GM23248 (cell line): ENCODE data around the gene TMEM37. TPM values are rescaled to one million over a fixed set of nuclear protein-coding genes. Genes with fewer than 3 reads are reported as not detected.

Experiments used
- DNase-seq: peaks from one replicate; pipeline ENCODE4 v3.0.0-alpha.2; 2015
- H2AFZ ChIP-seq: fragments of 200-600 bp; sonication (generic); 2 replicates; pipeline ENCODE4 v1.6.1; 2016; ENCODE audit warnings: antibody characterized with exemption
- H3F3A ChIP-seq: fragments of 200-600 bp; sonication (generic); 2 replicates; pipeline ENCODE4 v1.6.1; 2016; ENCODE audit warnings: mild to moderate bottlenecking, antibody characterized with exemption, mixed run types; ENCODE audit not compliant: insufficient read depth
- H3K27ac ChIP-seq: fragments of 200-600 bp; sonication (generic); 2 replicates; pipeline ENCODE4 v1.5.1; 2016; ENCODE audit warnings: mild to moderate bottlenecking
- H3K27me3 ChIP-seq: fragments of 200-600 bp; sonication (generic); replicated peaks from 2 replicates; pipeline ENCODE4 v1.6.1; 2016; ENCODE audit warnings: mild to moderate bottlenecking; ENCODE audit not compliant: insufficient read depth
- H3K36me3 ChIP-seq: fragments of 200-600 bp; sonication (generic); 2 replicates; pipeline ENCODE4 v1.6.1; 2016; ENCODE audit warnings: low read depth, mild to moderate bottlenecking
- H3K4me1 ChIP-seq: fragments of 200-600 bp; sonication (generic); 2 replicates; pipeline ENCODE4 v1.6.1; 2016; ENCODE audit warnings: mild to moderate bottlenecking; ENCODE audit not compliant: insufficient read depth
- H3K4me2 ChIP-seq: fragments of 200-600 bp; sonication (generic); one replicate; pipeline ENCODE4 v1.6.1; 2016; ENCODE audit warnings: mild to moderate bottlenecking; ENCODE audit not compliant: unreplicated experiment
- H3K4me3 ChIP-seq: fragments of 200-600 bp; sonication (generic); 2 replicates; pipeline ENCODE4 v1.5.1; 2016; ENCODE audit warnings: mild to moderate bottlenecking
- H3K79me2 ChIP-seq: fragments of 200-600 bp; sonication (generic); 2 replicates; pipeline ENCODE4 v1.6.1; 2016; ENCODE audit warnings: mild to moderate bottlenecking; ENCODE audit not compliant: insufficient read depth
- H3K9ac ChIP-seq: fragments of 200-600 bp; sonication (generic); 2 replicates; pipeline ENCODE4 v1.6.1; 2016; ENCODE audit warnings: mild to moderate bottlenecking
- H3K9me2 ChIP-seq: fragments of 200-600 bp; sonication (generic); 2 replicates; pipeline ENCODE4 v1.6.1; 2016; ENCODE audit warnings: mixed run types, mild to moderate bottlenecking, moderate library complexity; ENCODE audit not compliant: insufficient read depth
- H3K9me3 ChIP-seq: fragments of 200-600 bp; sonication (generic); one replicate; pipeline ENCODE4 v1.6.1; 2017; ENCODE audit warnings: low read depth
- H4K20me1 ChIP-seq: fragments of 200-600 bp; sonication (generic); 2 replicates; pipeline ENCODE4 v1.6.0; 2016; ENCODE audit not compliant: insufficient read depth
- EZH2 ChIP-seq: fragments of 200-600 bp; sonication (generic); IDR thresholded peaks from 2 replicates; pipeline ENCODE4 v1.6.1; 2018; ENCODE audit warnings: antibody characterized with exemption, mild to moderate bottlenecking; ENCODE audit not compliant: insufficient read depth, poor library complexity, severe bottlenecking
- EZH2phosphoT487 ChIP-seq: fragments of 200-600 bp; sonication (generic); IDR thresholded peaks from 2 replicates; pipeline ENCODE4 v1.6.1; 2018; ENCODE audit warnings: antibody characterized with exemption, moderate library complexity, mild to moderate bottlenecking, low read depth; ENCODE audit not compliant: insufficient read depth
- WGBS, 2 experiments: methylation state at CpG; one replicate each; pipeline ENCODE4 v1.1.6; 2015 to 2017; ENCODE audit warnings: low lambda C conversion rate in 2 of 2, low coverage in 1 of 2; ENCODE audit errors: missing lambda C conversion rate in 2 of 2; 5-methylcytosine and 5-hydroxymethylcytosine counted together
- in situ Hi-C: fragments of 300-500 bp; cut with MboI; formaldehyde crosslinking; loops from 2 replicates; pipeline ENCODE4 v1.15.0; 2020
- polyA plus RNA-seq: library from polyadenylated mRNA; unstranded; fragments of >200 nt; fragmentation: Nextera tagmentation; extraction: Ambion mirVana; gene quantifications from 2 replicates; pipeline ENCODE4 v1.2.1, GENCODE V29; 2016
- total RNA-seq: library from RNA; depleted of rRNA; stranded (reverse); fragments of >200 nt; shearing (Covaris generic); gene quantifications from 2 replicates; pipeline ENCODE4 v1.2.3, GENCODE V29; 2014

Gene TMEM37
- total and polyA plus RNA-seq, 2 experiments from 2014 or later: 0.53 TPM; not detected in 1

GRCh38 chr2:119423108-119423444, 8.6 kb upstream of the TMEM37 start:
- peaks cover 6% of the 10 kb centered on the region; the same call in 1 of the 2 replicates for H3K27me3 ChIP-seq
- H3K4me2 ChIP-seq: no peak overlapping the region
- in situ Hi-C loops: no loop called here
- WGBS, 2 experiments: 61 to 77% methylated on average over 2 of the region's 2 CpGs
- no peaks in the 10 kb centered on the region for H3F3A ChIP-seq
- H2AFZ ChIP-seq: no peak overlapping the region
- H3K79me2 ChIP-seq: no peaks in the 10 kb centered on the region
- DNase-seq: no peak
- no peaks in the 10 kb centered on the region for H3K36me3 ChIP-seq
- no peak overlapping the region for H3K4me3 ChIP-seq
- TF ChIP-seq EZH2 (no peak), EZH2phosphoT487 (no peak)
- H3K9me2 ChIP-seq: no peaks in the 10 kb centered on the region
- no peaks in the 10 kb centered on the region for H4K20me1 ChIP-seq
- no peak overlapping the region for H3K27ac ChIP-seq
- H3K9ac ChIP-seq: no peak overlapping the region
- H3K9me3 ChIP-seq: no peaks in the 10 kb centered on the region
- peaks cover 10% of the 10 kb centered on the region for H3K4me1 ChIP-seq

DNA sequence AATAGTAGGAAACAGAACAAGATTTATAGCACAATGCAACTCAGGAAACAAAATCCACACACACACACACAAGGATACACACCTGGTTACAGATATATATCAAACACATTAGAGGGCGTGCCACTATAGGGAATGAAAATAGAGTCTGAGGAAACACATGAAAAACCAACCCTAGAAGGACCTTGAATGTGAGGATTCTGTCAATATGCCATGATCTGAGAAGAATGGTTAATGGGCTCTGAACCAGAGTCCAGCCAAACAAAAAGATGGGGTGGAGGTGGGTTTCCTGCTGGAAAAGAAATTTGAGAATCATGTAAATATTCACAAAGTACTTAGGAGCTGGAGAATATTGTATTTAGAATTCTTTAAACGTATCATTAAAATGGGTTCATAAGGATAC, 7.8 kb upstream of the TMEM37 start:
- H3K4me3 ChIP-seq: no peak overlapping the region
- in situ Hi-C loops: no loop called here
- TF ChIP-seq EZH2phosphoT487: no peak
- TF ChIP-seq EZH2: no peak
- H3K9me3 ChIP-seq: no peaks in the 10 kb centered on the region
- H3K79me2 ChIP-seq: no peaks in the 10 kb centered on the region
- H2AFZ ChIP-seq: no peak overlapping the region
- no peaks in the 10 kb centered on the region for H4K20me1 ChIP-seq
- no peaks in the 10 kb centered on the region for H3K9me2 ChIP-seq
- peaks cover 6% of the 10 kb centered on the region; the same call in 1 of the 2 replicates for H3K27me3 ChIP-seq
- H3K27ac ChIP-seq: no peak overlapping the region
- no peak overlapping the region for H3K4me2 ChIP-seq
- H3F3A ChIP-seq: no peaks in the 10 kb centered on the region
- peaks cover 7% of the 10 kb centered on the region for H3K4me1 ChIP-seq
- WGBS, 2 experiments: 50 to 59% methylated on average over 2 of the region's 2 CpGs
- H3K9ac ChIP-seq: no peak overlapping the region
- DNase-seq: no peak
- no peaks in the 10 kb centered on the region for H3K36me3 ChIP-seq

DNA sequence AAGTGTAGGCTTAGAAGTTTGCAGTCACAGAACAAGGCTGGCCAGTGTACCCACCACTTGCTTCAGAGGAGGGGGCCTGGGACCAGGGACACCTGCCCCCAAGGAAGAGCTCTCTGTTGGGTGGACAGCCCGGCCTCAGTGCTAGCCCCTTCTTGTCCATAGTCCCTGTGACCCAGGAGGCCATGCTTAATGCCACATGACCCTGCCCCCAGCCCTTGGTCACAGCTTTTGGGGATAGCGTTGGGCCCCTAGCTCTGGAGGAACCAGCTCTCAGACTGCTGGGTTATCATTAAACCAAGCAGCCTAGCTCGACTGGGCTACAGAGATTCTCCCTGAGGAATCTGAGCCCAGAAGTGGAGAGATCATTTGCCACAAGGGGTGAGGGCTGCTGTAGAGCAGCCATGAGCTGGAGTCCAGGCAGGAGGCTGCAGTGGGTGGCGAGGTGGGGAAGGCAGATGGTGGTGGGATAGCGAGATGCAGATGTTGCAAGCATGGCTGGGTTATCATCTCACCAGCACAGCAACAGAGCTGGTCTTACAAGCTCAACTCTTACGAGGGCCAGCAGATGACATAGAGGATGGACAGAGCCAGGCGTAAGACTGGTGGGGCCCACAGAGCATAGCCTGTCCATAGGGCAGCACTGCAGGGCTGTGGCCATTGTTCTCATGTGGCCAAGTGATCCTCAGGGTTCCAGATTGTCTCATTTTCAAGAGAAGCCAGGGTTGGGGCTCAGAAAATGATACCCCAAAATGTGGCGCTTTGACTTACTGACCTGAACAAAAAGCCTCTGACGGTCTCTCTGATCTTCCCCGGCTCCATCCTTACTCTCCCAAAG, 7.2 kb upstream of the TMEM37 start:
- no peaks in the 10 kb centered on the region for H3K79me2 ChIP-seq
- no peak for DNase-seq
- in situ Hi-C loops: no loop called here
- H3K27ac ChIP-seq: no peak overlapping the region
- no peaks in the 10 kb centered on the region for H3K9me2 ChIP-seq
- no peaks in the 10 kb centered on the region for H4K20me1 ChIP-seq
- no peaks in the 10 kb centered on the region for H3K4me1 ChIP-seq
- no peaks in the 10 kb centered on the region for H3F3A ChIP-seq
- no peaks in the 10 kb centered on the region for H3K36me3 ChIP-seq
- 79 to 80% methylated on average over 10 of the region's 10 CpGs for WGBS, 2 experiments
- H2AFZ ChIP-seq: no peak overlapping the region
- H3K9ac ChIP-seq: no peak overlapping the region
- peaks cover 6% of the 10 kb centered on the region; the same call in 1 of the 2 replicates for H3K27me3 ChIP-seq
- TF ChIP-seq EZH2 (no peak), EZH2phosphoT487 (no peak)
- H3K4me2 ChIP-seq: no peak overlapping the region
- no peak overlapping the region for H3K4me3 ChIP-seq
- no peaks in the 10 kb centered on the region for H3K9me3 ChIP-seq

GRCh38 chr2:119425119-119425405, 6.6 kb upstream of the TMEM37 start:
- no peaks in the 10 kb centered on the region for H3K9me3 ChIP-seq
- no peak overlapping the region for H3K4me2 ChIP-seq
- H3K9me2 ChIP-seq: no peaks in the 10 kb centered on the region
- H3K27ac ChIP-seq: no peak overlapping the region
- H3K4me3 ChIP-seq: no peak overlapping the region
- 84 to 100% methylated on average over 1 of the region's 1 CpG for WGBS, 2 experiments
- no peaks in the 10 kb centered on the region for H3K79me2 ChIP-seq
- no peaks in the 10 kb centered on the region for H3K36me3 ChIP-seq
- DNase-seq: no peak
- H3K9ac ChIP-seq: no peak overlapping the region
- H2AFZ ChIP-seq: no peak overlapping the region
- H4K20me1 ChIP-seq: no peaks in the 10 kb centered on the region
- peaks cover 6% of the 10 kb centered on the region; the same call in 1 of the 2 replicates for H3K27me3 ChIP-seq
- no peaks in the 10 kb centered on the region for H3K4me1 ChIP-seq
- TF ChIP-seq EZH2 (no peak), EZH2phosphoT487 (no peak)
- in situ Hi-C loops: no loop called here
- H3F3A ChIP-seq: no peaks in the 10 kb centered on the region
